GM18907 (cell line): Measurements from ENCODE around the gene CCDC194.
A peak's percentile ranks its signal among the peaks of the same experiment; 100 is the strongest.

Source experiments
- ATAC-seq: cut with Tn5 transposase; IDR thresholded peaks from one replicate; pipeline ENCODE4 v1.9.1; 2021; ENCODE audit warnings: mild to moderate bottlenecking, moderate library complexity; ENCODE audit not compliant: unreplicated experiment

Gene CCDC194

DNA sequence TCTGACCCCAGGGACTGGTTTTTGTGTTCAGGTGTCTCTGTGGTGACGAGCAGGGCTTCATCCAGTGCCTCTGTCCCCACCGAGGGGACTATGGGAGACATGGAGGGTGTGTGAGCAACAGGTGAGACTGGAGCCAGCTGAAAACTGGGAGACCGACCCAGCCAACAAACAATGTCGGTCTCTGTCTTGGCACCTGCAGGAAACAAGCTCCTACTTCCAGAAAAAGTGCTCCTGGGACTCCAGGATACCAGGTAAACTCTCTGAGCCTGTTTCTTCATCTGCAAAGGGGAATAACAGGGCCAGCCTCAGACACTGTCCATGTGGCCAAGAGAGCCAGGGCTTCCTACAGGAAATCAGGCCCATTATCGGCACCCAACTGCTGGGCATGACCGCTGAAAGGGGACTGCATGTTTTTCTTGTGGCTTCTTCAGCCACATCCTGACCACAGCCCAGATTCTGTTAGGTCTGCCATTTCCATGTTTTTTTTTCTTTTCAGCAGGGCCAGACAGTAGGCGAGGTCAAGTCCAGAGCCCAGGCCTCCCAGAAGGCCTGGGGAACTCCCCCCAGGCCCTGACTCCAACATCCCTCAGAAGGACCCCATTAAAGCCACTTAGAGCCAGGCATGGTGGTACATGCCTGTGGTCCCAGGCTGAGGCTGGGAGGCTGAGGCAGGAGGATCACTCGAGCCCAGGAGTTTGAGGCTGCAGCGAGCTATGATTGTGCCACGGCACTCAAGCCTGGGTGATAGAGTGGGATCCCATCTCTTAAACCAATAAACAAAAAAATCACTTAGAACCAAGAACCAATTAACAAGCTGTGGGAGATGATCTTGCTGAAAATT, 12.3 kb upstream of the CCDC194 start:
- peak; percentile 28 for ATAC-seq

DNA sequence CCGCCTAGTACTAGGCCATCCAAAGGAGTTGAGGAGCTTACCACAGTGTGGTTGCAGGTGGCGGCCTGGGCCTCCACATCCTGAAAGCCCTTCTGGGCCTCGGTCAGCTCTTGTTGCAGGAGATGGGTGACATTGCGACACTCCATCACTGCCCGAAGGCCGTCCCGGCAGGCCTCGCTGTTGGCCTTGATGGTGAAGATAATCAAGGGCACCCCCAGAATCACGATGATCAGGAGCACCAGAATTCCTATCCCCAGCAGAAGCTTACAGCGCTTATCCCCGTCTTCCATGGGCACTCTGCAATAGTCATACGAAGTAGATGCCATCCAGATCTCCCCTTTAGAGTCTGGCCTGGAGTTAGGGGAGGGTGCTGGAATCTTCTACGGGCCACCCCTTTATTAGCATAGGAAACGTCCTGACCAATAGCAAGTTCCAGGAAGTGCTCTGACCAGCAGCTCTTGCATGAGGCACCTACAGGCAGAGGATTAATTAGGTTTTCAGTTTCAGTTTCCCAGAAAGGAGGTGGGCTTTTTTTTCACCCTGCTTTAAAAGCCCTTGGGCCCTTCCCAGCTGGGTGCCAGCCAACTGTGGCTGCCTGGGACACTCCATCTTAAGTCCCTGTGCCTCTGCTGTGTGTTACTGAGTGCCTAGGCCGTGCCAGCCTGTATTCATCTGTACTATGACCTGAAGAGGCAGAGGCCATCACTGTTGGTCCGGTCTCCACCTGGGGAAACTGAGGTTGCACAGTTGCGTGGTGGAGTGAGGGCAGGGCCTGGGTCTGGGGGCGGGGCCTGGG, 11.5 kb upstream of the CCDC194 start, which contains the start of gene BST2:
Gene BST2, minus strand, starts transcription at position 381 of the 796 bp plus-strand sequence. Its CDS starts 55 bp downstream, at position 326.
- peak; percentile 79 for ATAC-seq

DNA sequence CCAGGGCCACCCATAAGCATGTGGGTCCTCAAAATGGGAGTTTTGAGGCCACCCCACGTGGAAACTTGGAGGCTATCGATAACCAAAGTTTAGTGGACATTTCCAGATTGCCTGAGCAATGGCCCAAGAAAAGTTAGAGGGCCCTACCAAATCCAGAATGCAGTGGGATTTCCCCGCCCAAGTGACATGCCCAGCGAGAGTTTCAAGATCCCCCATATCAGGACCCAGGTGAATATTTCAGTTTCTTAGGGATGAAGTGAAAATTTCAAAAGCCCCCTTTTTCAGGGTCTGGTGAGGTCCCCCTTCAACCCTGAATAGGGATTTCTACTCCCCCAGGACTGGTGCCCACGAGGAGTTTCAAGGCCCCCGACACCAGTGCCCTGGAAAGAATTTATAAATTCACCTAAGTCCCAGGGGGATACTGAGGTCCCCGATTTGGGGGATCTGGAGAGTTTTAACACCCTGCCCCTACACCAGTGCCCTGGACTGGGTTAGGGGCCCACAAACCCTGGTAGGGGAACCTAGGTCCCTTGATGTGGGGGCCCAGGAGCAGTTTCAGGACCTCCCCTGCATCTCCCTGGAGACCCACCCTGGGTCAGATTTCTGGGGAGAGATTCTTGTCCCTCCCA, 10.7 kb upstream of the CCDC194 start:
- ATAC-seq = peak; percentile 28

DNA sequence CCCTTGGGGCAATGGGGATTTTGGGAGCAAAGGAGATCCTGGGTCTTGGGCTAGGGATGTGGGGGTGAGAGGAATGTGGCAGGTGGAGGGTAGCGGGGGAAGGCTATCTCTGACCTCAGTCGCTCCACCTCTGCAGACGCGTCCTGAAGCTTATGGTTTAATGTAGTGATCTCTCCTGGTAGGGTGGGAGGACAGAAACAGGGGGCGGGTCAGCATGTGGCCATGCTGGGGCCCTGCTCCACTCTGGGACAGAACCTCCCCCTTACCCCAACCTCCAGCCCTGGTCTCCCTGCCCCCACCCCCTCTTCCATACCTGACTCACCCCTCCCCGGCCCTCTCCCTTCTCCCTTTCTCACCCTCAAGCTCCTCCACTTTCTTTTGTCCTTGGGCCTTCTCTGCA, 10.0 kb upstream of the CCDC194 start:
- ATAC-seq = no peak

DNA sequence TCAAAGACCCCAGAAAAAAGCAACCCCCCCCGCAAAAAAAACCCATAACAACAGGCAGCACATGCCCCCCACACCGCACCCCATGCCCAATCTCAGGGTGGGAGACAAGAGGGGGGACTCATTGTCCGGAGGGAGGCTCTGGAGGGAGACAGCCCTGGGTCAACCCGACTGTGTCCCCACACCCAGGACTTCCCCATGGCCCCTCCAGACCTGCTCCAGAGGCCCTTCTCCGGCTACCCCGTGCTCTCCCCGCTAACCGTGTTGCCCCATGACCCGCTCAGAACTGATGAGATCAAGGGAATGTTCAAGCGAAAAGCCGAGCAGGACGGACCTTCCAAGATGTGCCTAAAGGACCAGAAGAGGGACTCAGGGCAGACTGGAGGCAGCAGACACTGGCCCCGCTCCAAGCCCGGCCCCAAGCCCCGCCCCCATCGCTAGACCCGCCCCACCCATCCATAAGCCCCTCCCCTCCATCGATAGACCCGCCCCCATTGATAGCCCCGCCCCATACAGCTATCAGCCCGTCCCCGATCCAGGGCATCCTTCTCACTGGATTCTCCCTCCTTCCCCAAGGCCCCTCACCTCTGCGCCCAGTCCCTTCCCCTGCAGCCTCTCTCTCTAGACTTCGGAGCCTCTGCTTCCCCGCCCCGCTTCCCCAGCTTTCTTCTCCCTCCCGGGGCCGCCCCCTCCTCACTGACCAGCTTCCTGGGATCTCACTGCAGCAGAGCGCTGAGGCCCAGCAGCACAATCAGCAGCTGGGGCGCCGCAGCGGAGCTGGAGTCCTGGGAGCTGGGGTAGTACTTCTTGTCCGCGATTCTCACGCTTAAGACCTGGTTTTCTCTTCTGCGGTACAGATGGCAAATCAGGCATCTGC, 9.2 kb upstream of the CCDC194 start:
- ATAC-seq = no peak

DNA sequence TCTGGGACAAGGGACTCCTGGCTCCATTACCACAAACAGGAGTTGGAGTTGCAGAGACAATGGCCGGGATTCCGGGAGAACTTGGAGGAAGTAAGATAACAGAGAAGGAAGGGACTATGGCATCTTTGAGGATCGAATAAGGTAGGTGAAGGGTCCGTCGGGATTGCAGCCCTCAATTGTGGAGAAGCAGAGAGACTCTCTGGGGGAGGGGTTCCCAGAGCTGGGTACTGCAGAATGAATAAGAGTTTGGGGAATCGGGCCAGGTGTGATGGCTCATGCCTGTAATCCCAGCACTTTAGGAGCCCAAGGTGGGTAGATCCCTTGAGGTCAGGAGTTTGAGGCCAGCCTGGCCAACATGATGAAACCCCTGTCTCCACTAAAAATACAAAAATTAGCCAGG, 7.6 kb upstream of the CCDC194 start:
- no peak for ATAC-seq

DNA sequence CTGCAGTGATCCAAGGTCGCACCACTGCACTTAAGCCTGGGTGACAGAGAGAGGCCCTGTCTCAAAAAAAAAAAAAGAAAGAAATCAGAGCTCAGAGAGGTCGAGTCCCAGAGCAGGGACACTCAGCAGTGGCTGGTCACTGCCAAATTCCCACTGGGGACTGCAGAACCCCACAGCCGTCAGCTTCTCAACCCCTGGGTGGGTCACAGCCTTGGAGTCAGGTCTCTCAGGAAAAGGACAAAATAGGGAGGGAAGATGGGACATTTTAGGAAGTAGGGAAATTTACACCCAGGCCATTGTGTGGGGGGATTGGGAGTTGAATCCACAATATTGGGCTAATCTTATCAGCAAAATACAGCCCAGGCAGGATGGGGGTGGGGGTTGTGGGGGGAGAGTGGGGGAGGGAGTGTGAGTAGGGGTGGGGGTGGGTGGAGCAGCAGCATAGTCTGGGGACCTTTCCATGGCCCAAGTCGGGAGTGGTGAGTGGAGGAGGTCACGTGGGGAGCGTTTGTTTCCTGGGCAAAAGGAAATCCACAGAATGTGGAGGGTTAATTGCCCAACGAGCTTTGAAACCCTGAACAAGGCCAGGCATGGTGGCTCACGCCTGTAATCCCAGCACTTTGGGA, 5.0 kb upstream of the CCDC194 start:
- no peak for ATAC-seq

DNA sequence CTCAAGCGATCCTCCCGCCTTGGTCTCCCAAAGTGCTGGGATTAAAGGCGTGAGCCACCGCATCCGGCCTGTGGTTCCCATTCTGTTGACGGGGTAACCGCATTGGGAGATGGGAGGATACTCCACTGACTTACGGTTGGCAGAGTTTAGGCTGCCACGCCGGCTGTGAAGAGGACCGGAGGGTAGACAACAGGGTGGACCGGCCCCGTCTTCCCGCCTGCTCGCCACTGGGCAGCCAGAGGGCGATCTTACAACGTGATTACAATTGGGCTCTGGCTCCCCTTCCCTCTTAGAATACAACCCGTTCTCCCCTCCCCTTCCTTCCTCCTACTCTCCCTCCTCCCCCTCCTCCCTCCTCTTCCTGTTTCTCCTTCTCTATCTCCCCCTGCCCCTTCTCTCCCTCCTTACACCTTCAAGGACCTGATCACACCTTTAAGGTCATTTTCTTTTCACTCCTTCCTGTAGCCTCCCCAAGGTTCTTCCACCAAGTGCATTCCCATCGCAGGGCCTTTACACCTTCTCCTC, 957 bp upstream of the CCDC194 start:
- no peak for ATAC-seq

DNA sequence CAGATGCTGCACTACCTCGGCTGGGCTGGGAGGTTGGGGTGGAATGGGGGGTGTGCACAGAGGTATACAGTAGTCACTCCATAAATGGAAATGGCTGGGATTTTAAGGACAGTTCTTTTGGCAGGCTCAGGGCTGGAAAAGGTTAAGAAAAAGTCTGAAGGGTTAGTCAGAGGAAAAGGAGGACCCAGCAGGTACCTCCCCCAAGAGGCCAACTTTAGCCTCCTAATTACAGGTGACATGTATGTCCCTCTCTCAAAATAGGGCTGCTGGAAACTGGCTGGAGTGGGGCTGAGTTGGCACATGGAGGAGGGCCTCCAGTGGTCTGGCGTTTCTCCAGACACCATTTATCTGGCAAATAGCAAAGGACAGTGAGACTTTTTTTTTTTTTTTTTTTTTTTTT, 994 bp downstream of the CCDC194 start:
- ATAC-seq = no peak

DNA sequence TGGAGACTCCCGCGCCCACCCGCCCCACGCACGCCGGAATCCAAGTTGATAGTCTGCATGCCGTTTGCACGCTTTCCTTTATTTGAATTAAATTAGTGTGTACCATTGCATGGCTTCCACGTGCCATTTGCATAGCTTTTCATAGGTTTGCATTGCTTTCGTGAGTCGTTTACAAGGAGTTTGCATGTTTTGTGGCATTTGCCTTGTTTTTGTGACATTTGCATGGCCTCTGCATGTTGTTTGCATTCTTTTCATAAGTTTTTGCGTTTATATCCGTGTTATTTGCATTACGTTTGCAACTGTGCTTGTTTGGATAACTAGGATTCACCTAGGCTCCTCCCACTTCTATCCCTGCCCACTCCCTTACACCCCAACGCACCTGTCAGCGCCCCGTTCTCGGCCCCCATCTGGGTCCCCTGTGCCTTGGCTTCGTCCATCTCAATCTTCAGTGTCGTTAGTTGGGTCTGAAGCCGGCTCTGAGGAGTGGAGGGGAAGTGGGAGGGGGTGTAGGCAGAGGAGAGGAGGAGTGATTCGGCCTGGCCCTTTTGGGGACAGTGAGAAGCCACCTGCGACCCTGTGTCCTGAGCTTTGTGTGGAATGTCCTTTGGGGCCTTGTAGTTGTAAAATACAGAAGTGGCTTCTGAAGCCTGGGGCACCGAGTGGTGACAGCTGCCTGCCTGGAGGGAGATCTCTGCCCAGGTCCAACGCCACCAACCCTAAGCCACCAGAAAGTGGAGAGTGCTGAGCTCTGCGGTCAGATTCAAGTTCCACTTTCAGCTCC, 2.4 kb downstream of the CCDC194 start:
- ATAC-seq = no peak

DNA sequence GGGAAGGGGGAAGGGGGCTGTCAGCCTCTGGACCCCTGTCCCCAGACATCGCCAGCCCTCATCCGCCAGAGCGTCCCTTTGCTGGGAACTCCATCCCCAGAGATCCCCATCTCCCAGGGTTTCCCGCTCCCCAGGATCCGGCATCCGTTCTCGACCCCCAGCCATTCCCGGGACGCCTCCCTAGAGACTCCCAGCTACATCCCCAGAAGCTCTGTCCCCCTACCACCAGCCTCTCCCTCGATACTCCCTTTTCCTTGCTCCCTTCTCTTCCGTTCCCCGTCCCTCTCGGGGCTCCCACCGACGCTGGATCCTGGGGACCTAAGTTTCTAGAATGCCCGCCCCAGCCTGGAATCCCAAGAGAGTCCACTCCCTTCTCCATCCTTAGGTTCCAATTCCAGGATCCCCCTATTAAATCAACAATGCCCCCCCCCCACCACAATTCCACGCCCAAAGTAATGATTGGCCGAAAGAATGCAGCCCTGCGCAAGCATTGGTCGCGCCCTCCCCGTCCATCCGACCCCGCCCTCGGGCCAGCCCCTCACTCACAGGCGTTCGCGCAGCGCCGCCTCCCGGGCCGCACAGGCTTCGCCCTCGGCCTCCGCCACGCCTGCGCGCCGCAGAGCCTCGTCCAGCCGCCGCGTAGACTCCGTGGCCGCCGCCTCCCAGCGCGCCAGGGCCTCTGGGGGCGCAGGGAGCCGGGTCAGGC, 3.2 kb downstream of the CCDC194 start:
- ATAC-seq = peak; percentile 81

DNA sequence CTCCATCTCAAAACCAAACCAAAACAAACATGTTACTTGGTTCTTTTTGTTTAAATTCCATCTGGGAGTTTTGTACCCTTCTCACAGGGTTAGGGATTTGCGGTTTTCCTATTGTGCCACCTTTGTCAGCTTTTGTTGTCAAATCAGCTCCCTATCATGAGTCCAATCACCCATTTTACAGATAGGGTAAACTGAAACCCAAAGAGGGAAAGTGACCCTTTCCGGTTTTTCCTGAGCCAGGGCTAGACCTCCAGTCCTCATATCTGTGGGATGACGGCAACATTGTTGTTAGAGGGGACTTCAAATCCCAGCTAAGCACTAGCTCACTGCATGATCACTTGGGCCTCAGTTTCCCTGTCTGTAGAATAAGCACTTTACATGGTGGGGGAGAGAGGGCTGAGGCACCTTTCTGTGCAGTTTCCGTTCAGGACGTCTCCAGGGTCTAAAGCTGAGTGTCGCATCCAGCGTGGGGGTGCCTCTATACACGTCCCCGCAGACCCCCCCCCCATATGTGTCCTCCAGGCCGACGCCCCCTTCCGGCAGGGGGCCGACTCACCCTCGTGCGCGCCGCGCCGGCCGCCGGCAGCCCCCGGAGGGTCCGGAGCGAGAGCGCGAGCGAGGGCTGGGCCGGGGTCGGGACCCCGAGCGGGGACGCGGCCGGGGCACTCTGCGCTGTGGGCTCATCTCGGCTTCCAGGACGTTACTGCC, 3.9 kb downstream of the CCDC194 start:
- no peak for ATAC-seq

DNA sequence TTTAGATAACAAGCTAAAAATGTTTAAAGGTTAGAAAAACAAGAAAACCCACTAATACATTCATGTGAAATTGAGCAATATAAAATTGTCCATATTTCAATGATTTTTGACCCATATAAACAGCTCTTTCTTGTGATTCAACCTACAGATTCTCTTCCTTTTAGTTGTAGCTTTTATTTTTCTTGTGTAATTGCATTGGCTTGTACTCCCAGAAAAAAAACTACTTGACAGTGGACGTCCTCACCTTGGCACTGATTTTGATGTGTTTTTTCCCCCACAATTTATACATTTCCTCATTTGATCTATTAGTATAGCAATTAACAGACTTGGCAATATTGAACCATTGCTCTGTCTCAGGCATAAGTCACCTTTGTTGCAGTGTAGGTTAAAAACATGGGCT, 4.7 kb downstream of the CCDC194 start:
- ATAC-seq = no peak

DNA sequence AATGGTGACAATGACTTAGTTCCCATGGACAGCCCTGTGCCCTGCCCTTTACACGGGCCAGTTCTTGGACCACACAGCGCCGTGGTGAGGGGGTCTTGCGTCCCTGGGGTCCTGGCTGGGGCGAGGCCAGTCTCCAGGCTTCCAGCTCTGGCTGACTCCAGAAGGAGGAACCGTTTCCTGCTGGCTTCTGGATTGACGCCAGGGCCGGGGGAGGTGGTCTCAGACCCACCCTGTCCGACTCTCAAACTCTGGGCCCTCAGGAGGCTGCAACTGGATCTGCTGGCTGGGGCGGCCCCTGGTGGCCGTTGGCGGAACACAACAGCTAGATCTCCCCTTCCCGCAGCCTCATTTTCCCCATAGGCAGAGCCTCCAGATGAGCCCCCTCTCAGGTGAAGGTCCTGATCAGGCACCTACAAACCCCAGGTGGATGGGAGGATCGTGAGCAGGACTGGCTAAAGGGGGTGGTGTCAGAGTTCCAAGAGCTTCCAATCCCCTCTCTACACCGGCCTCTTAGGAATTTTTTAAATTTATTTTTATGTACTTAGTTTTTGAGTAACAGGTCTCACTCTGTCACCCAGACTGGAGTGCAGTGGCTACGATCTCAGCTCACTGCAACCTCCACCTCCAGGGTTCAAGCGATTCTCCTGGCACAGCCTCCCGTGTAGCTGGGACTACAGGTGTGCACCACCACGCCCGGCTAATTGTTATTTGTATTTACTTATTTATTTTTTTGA, 8.0 kb downstream of the CCDC194 start:
- no peak for ATAC-seq

DNA sequence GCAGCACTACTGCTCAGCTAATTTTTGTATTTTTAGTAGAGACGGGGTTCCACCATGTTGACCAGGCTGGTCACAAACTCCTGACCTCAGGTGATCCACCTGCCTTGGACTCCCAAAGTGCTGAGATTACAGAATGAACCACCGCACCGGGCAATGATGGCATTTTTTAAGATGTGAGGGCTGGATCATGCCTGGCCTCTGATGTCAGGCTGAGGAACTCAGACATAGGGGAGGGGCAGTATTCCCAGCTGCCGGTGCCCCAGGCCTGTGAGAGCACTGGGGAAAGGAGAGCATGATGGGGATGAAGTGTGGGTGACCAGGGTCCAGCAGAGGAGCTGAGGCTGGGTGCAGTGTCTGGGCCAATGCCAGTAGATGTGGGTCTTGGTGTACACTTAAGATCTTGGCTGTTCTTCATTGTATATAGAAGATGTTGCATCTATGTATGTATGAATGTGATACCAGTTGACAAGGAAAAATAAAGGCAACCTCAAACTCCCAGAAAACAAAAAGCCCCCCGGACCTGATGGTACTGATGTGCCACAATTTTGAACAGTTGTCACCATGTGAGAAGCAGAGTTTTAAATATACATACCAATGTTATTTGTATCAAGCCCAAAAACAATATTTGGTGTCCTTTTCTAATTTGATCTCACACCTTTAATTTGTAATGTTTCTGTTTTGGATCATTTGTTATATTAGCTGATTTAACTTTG, 13.4 kb downstream of the CCDC194 start:
- ATAC-seq = no peak

DNA sequence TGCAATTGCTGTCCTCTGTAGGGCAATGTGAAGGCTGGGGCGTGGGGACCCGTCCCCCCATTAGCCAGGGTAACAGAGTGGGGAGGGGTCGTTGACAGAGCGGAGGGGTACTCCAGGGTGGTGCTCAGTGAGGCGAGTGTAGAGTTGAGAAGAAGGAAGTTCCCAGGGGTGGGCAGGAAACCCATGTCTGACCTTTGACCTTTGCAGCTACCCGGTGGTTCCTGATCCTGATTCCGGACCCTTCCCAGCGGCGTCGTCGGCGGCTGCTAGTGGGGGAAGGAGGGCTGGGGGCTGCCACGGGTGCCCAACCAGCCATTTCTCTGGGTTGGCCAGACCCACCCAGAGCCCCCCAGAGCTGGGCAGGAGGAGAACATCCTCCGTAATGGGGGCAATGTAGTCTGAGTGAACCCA, 14.8 kb downstream of the CCDC194 start:
- ATAC-seq = no peak

DNA sequence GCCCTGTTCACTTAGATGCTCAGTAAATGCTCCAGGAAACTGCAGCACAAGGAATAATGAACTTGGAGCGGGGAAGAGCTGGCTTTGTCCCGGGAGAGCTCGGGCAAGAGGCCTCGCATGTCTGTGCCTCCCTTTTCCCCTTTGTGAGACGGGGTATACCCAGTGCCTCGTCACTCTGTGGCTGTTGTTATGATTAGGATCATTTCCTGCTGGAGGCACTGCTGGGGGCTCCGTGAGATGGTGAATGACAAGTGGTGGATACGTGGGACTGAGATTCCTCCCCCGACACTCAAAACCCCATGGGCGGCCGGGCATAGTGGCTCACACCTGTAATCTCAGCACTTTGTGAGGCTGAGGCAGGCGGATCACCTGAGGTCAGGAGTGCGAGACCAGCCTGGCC, 15.7 kb downstream of the CCDC194 start:
- ATAC-seq = no peak
